Measurements from ENCODE around the gene ADAMTSL1.

Gene ADAMTSL1

GRCh38 chr9:18463991-18464390, 10.0 kb upstream of the ADAMTSL1 start:
- FAIRE-seq: no peak

- no peak for FAIRE-seq
Measured at GRCh38 chr9:18466101-18466500, 7.9 kb upstream of the ADAMTSL1 start.

- no peak for FAIRE-seq
Measured at GRCh38 chr9:18467696-18468095, 6.3 kb upstream of the ADAMTSL1 start.

GRCh38 chr9:18472435-18472834, 1.5 kb upstream of the ADAMTSL1 start:
- no peak for FAIRE-seq

GRCh38 chr9:18472841-18473251, 1.1 kb upstream of the ADAMTSL1 start:
- no peak for FAIRE-seq

GRCh38 chr9:18474783-18475182, 830 bp downstream of the ADAMTSL1 start:
- no peak for FAIRE-seq

GRCh38 chr9:18477121-18477660, 3.2 kb downstream of the ADAMTSL1 start:
- no peak for FAIRE-seq

GRCh38 chr9:18477719-18478118, 3.8 kb downstream of the ADAMTSL1 start:
- no peak for FAIRE-seq

- FAIRE-seq: no peak
Measured at GRCh38 chr9:18478501-18479361, 4.8 kb downstream of the ADAMTSL1 start.

GRCh38 chr9:18479405-18479804, 5.5 kb downstream of the ADAMTSL1 start:
- no peak for FAIRE-seq

GRCh38 chr9:18480662-18481093, 6.7 kb downstream of the ADAMTSL1 start:
- FAIRE-seq: no peak

GRCh38 chr9:18482371-18482770, 8.4 kb downstream of the ADAMTSL1 start:
- no peak for FAIRE-seq

- FAIRE-seq: no peak
Measured at GRCh38 chr9:18485714-18486113, 11.8 kb downstream of the ADAMTSL1 start.

- FAIRE-seq: no peak
Measured at GRCh38 chr9:18487611-18488010, 13.7 kb downstream of the ADAMTSL1 start.

GRCh38 chr9:18488886-18489285, 14.9 kb downstream of the ADAMTSL1 start:
- FAIRE-seq: no peak

- no peak for FAIRE-seq
Measured at GRCh38 chr9:18489861-18490260, 15.9 kb downstream of the ADAMTSL1 start.

GRCh38 chr9:18490641-18491370, 16.9 kb downstream of the ADAMTSL1 start:
- FAIRE-seq: no peak

- FAIRE-seq: no peak
Measured at GRCh38 chr9:18492612-18493011, 18.7 kb downstream of the ADAMTSL1 start.

GRCh38 chr9:18493451-18493993, 19.6 kb downstream of the ADAMTSL1 start:
- peak; percentile 75 for FAIRE-seq

- FAIRE-seq: no peak
Measured at GRCh38 chr9:18495065-18495464, 21.1 kb downstream of the ADAMTSL1 start.

GRCh38 chr9:18496256-18497000, 22.5 kb downstream of the ADAMTSL1 start:
- FAIRE-seq: no peak

- FAIRE-seq: no peak
Measured at GRCh38 chr9:18499062-18499461, 25.1 kb downstream of the ADAMTSL1 start.

- FAIRE-seq: no peak
Measured at GRCh38 chr9:18499980-18500379, 26.0 kb downstream of the ADAMTSL1 start.

Data from islet of Langerhans (tissue), 1 donor.